Measurements from ENCODE around the gene LMX1B.

The LMX1B gene

DNA sequence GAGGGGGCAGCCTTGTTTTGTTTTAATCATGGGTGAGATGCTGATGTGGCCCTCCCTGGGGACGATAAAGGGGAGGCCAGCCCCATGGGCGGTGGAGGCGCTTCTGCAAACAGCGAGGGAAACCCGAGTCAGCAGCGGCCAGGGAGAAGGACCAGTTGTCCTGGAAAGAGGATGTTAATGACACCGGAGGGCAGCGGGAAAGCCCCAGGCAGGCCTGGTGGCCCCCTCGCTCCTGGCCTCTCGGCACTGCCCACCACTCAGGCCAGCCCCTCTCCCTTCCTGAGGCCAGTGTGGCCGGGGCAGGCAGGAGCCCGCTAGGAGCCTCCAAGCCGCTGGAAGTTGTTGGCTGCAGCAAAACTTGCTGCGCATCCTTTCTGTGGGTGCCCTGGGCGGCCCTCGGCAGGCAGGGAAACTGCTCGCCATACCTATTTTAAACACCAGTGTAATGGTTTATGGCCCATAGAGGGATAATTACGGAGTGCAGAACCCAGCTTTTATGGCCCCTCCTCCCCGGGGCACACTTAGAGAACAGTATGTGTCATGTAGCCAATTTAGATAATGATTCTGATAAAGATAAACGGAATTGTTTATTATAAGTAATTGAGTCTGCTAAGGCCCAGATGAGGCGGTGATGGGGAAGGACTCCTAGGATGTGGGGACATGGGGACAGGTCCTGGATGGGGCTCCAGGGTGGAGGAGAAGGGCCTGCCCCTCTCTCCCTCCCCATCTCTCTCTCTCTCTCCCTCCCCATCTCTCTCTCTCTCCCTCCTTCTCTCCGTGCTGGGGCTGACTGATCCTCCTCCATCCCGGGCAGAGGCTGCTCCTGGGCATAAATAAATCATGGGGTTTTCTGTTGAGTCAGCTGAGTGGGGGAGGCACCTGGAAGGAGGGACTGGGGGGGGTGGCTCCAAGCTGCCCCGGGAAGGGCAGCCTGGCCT, 36.9 kb downstream of the LMX1B start (continued):
- no peak for TF ChIP-seq ZNF114 (tag by site-specific recombination; IDR thresholded peaks at IDR 0.05)
- no peak for TF ChIP-seq ZNF174 (tag by site-specific recombination; IDR thresholded peaks at IDR 0.05)
- TF ChIP-seq ZNF248 (tag by site-specific recombination; IDR thresholded peaks at IDR 0.05): no peak
- peak; percentile 75 for TF ChIP-seq IKZF3 (tag by site-specific recombination; IDR thresholded peaks at IDR 0.05)
- no peak for TF ChIP-seq ZNF140 (tag by site-specific recombination; IDR thresholded peaks at IDR 0.05)
- no peak for TF ChIP-seq ZNF785 (tag by site-specific recombination; IDR thresholded peaks at IDR 0.05)
- no peak for TF ChIP-seq ZBTB10 (tag by site-specific recombination; IDR thresholded peaks at IDR 0.05)
- no peak for TF ChIP-seq ZNF654 (tag by site-specific recombination; IDR thresholded peaks at IDR 0.05; ENCODE audit: low read depth)
- no peak for TF ChIP-seq ZNF510 (tag by site-specific recombination; IDR thresholded peaks at IDR 0.05; ENCODE audit: insufficient replicate concordance)
- TF ChIP-seq OSR2 (tag by site-specific recombination; IDR thresholded peaks at IDR 0.05): peak; percentile 78
- TF ChIP-seq, protein P1, sequence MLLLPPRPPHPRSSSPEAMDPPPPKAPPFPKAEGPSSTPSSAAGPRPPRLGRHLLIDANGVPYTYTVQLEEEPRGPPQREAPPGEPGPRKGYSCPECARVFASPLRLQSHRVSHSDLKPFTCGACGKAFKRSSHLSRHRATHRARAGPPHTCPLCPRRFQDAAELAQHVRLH (tag by site-specific recombination; IDR thresholded peaks at IDR 0.05): peak; percentile 79
- peak; percentile 77 for TF ChIP-seq GLIS1 (tag by site-specific recombination; IDR thresholded peaks at IDR 0.05)
- no peak for TF ChIP-seq ZNF623 (tag by site-specific recombination; IDR thresholded peaks at IDR 0.05)
- TF ChIP-seq ZNF10 (tag by site-specific recombination; IDR thresholded peaks at IDR 0.05): no peak
- no peak for TF ChIP-seq ZSCAN30 (tag by site-specific recombination; IDR thresholded peaks at IDR 0.05)
- no peak for TF ChIP-seq ZNF311 (tag by site-specific recombination; IDR thresholded peaks at IDR 0.05; ENCODE audit: borderline replicate concordance)
- TF ChIP-seq, protein P2, sequence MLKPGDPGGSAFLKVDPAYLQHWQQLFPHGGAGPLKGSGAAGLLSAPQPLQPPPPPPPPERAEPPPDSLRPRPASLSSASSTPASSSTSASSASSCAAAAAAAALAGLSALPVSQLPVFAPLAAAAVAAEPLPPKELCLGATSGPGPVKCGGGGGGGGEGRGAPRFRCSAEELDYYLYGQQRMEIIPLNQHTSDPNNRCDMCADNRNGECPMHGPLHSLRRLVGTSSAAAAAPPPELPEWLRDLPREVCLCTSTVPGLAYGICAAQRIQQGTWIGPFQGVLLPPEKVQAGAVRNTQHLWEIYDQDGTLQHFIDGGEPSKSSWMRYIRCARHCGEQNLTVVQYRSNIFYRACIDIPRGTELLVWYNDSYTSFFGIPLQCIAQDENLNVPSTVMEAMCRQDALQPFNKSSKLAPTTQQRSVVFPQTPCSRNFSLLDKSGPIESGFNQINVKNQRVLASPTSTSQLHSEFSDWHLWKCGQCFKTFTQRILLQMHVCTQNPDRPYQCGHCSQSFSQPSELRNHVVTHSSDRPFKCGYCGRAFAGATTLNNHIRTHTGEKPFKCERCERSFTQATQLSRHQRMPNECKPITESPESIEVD (tag by site-specific recombination; IDR thresholded peaks at IDR 0.05): peak; percentile 89
- TF ChIP-seq ZNF501 (tag by site-specific recombination; IDR thresholded peaks at IDR 0.05): no peak
- no peak for TF ChIP-seq ZNF274 (IDR thresholded peaks at IDR 0.05; ENCODE audit: low read length)
- no peak for TF ChIP-seq ZNF274 (tag by site-specific recombination; IDR thresholded peaks at IDR 0.05; ENCODE audit: borderline replicate concordance)
- no peak for TF ChIP-seq ZNF514 (tag by site-specific recombination; IDR thresholded peaks at IDR 0.05)
- peak; percentile 15; the same call in 1 of the 2 replicates for TF ChIP-seq ZNF341 (tag by site-specific recombination; IDR thresholded peaks at IDR 0.05; ENCODE audit: low read depth)
- TF ChIP-seq, protein P3, sequence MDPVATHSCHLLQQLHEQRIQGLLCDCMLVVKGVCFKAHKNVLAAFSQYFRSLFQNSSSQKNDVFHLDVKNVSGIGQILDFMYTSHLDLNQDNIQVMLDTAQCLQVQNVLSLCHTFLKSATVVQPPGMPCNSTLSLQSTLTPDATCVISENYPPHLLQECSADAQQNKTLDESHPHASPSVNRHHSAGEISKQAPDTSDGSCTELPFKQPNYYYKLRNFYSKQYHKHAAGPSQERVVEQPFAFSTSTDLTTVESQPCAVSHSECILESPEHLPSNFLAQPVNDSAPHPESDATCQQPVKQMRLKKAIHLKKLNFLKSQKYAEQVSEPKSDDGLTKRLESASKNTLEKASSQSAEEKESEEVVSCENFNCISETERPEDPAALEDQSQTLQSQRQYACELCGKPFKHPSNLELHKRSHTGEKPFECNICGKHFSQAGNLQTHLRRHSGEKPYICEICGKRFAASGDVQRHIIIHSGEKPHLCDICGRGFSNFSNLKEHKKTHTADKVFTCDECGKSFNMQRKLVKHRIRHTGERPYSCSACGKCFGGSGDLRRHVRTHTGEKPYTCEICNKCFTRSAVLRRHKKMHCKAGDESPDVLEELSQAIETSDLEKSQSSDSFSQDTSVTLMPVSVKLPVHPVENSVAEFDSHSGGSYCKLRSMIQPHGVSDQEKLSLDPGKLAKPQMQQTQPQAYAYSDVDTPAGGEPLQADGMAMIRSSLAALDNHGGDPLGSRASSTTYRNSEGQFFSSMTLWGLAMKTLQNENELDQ (tag by site-specific recombination; IDR thresholded peaks at IDR 0.05; ENCODE audit: low read depth): no peak
- TF ChIP-seq ZNF19 (tag by site-specific recombination; IDR thresholded peaks at IDR 0.05; ENCODE audit: low read depth): no peak
- TF ChIP-seq ZBTB21 (tag by site-specific recombination; IDR thresholded peaks at IDR 0.05): no peak; the same call in 1 of the 2 replicates
- no peak for TF ChIP-seq ZNF555 (tag by site-specific recombination; conservative IDR thresholded peaks at IDR 0.05)
- TF ChIP-seq ZNF426 (tag by site-specific recombination; IDR thresholded peaks at IDR 0.05): no peak
- TF ChIP-seq ZNF112 (tag by site-specific recombination; IDR thresholded peaks at IDR 0.05): no peak
- no peak for TF ChIP-seq YY2 (tag by site-specific recombination; IDR thresholded peaks at IDR 0.05)
- TF ChIP-seq PRDM1 (tag by site-specific recombination; IDR thresholded peaks at IDR 0.05): no peak
- TF ChIP-seq MEIS1 (CRISPR knock-in tag; IDR thresholded peaks at IDR 0.05; ENCODE audit: borderline replicate concordance): no peak
- no peak for TF ChIP-seq ZNF626 (tag by site-specific recombination; IDR thresholded peaks at IDR 0.05)
- no peak for TF ChIP-seq ZNF48 (tag by site-specific recombination; IDR thresholded peaks at IDR 0.05)

Data from HEK293 (cell line).